B cell (primary cell): ENCODE results near the gene MTCL3.

Source experiments
- CTCF ChIP-seq: fragments of 200-600 bp; IDR thresholded peaks from one replicate; pipeline ENCODE4 v1.8.0; 2022; ENCODE audit warnings: antibody characterized with exemption, mild to moderate bottlenecking
- EZH2 ChIP-seq: IDR thresholded peaks from 2 replicates; pipeline ENCODE4 v1.6.1; 2012; ENCODE audit warnings: borderline replicate concordance, low read depth, mild to moderate bottlenecking, moderate library complexity, low read length; ENCODE audit not compliant: insufficient read depth, poor library complexity, severe bottlenecking

- no peak for TF ChIP-seq CTCF
- TF ChIP-seq EZH2 = no peak
Observed at GRCh38 chr6:127496471-127496870, 22.7 kb downstream of the MTCL3 start.
